Hepatocyte (in vitro differentiated cells): Measurements from ENCODE around the gene KRTAP5-6. TPM values are rescaled to one million over a fixed set of nuclear protein-coding genes. Genes with fewer than 3 reads are reported as not detected.

Experiments
- DNase-seq: peaks from one replicate; pipeline ENCODE4 v3.0.0-alpha.2; 2016; ENCODE audit warnings: low spot score
- H2AFZ ChIP-seq: fragments of 200-600 bp; sonication (generic); 2 replicates; pipeline ENCODE4 v1.6.0; 2016; ENCODE audit warnings: antibody characterized with exemption, mild to moderate bottlenecking
- H3K27ac ChIP-seq: fragments of 200-600 bp; sonication (generic); 2 replicates; pipeline ENCODE4 v1.5.1; 2016; ENCODE audit warnings: mild to moderate bottlenecking
- H3K27me3 ChIP-seq: fragments of 200-600 bp; sonication (generic); 2 replicates; pipeline ENCODE4 v1.6.1; 2016
- H3K36me3 ChIP-seq: fragments of 200-600 bp; sonication (generic); replicated peaks from 2 replicates; pipeline ENCODE4 v1.5.1; 2016; ENCODE audit warnings: low read depth; ENCODE audit not compliant: insufficient read depth
- H3K4me1 ChIP-seq: fragments of 200-600 bp; sonication (generic); 2 replicates; pipeline ENCODE4 v1.5.1; 2016; ENCODE audit warnings: mild to moderate bottlenecking, moderate library complexity; ENCODE audit not compliant: insufficient read depth
- H3K4me2 ChIP-seq: fragments of 200-600 bp; sonication (generic); 2 replicates; pipeline ENCODE4 v1.6.0; 2016
- H3K4me3 ChIP-seq: fragments of 200-600 bp; sonication (generic); 2 replicates; pipeline ENCODE4 v1.5.1; 2016; ENCODE audit warnings: mild to moderate bottlenecking
- H3K79me2 ChIP-seq: fragments of 200-600 bp; sonication (generic); 2 replicates; pipeline ENCODE4 v1.6.0; 2017; ENCODE audit warnings: mild to moderate bottlenecking
- H3K9me2 ChIP-seq: fragments of 200-600 bp; sonication (generic); replicated peaks from 2 replicates; pipeline ENCODE4 v1.6.0; 2017; ENCODE audit warnings: mild to moderate bottlenecking; ENCODE audit not compliant: insufficient read depth
- H3K9me3 ChIP-seq: fragments of 200-600 bp; sonication (generic); 2 replicates; pipeline ENCODE4 v1.5.1; 2016; ENCODE audit warnings: low read depth, mild to moderate bottlenecking
- H4K20me1 ChIP-seq: fragments of 200-600 bp; sonication (generic); 2 replicates; pipeline ENCODE4 v1.6.0; 2016; ENCODE audit warnings: mild to moderate bottlenecking; ENCODE audit not compliant: insufficient read depth, poor library complexity, severe bottlenecking
- EZH2 ChIP-seq: fragments of 200-600 bp; sonication (generic); IDR thresholded peaks from 2 replicates; pipeline ENCODE4 v1.6.1; 2016; ENCODE audit warnings: antibody characterized with exemption, mild to moderate bottlenecking, borderline replicate concordance
- EZH2phosphoT487 ChIP-seq: fragments of 200-600 bp; sonication (generic); IDR thresholded peaks from one replicate; pipeline ENCODE4 v1.6.1; 2018; ENCODE audit warnings: antibody characterized with exemption, mild to moderate bottlenecking, low read depth, moderate library complexity; ENCODE audit not compliant: unreplicated experiment, severe bottlenecking
- WGBS: methylation state at CpG from one replicate; pipeline ENCODE4 v1.1.6; 2016; ENCODE audit warnings: low lambda C conversion rate; ENCODE audit errors: missing lambda C conversion rate; 5-methylcytosine and 5-hydroxymethylcytosine counted together
- polyA plus RNA-seq: library from polyadenylated mRNA; unstranded; fragments of >200 nt; fragmentation: Nextera tagmentation; extraction: Ambion mirVana; gene quantifications from 2 replicates; pipeline ENCODE4 v1.2.1, GENCODE V29; 2016
- total RNA-seq: library from RNA; depleted of rRNA; stranded (reverse); fragments of >200 nt; gene quantifications from 2 replicates; pipeline ENCODE4 v1.2.3, GENCODE V29; 2014
- TF ChIP-seq, protein P1 (sequence below): fragments of 200-600 bp; sonication (generic); IDR thresholded peaks from 2 replicates; pipeline ENCODE4 v1.5.1; 2016; ENCODE audit warnings: antibody characterized with exemption, mild to moderate bottlenecking; ENCODE audit not compliant: poor library complexity

Gene KRTAP5-6
- total and polyA plus RNA-seq, 2 experiments from 2014 or later = not detected

DNA sequence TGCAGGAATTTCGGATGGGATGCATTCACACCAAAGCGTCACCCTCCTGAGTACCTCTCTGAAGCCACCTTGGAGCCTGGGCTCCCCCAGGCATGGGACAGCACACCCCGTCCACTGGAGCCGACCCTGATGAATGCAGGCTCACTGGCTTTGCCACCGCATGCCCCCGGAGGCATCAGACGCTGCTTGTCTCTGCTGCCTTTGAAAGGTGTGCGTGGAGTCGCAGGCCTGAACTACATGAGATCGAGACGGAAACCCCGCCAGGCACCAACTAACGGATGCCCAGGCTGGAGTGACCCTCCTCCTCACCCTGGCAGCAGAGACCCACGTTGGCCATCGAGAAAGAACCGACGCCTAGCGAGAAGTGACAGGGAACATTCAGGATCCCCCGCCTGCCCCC, 45.0 kb upstream of the KRTAP5-6 start:
- no peaks in the 10 kb centered on the region for H3K27me3 ChIP-seq
- no peaks in the 10 kb centered on the region for H4K20me1 ChIP-seq
- H2AFZ ChIP-seq = no peak overlapping the region
- no peak for DNase-seq
- H3K36me3 ChIP-seq = no peaks in the 10 kb centered on the region
- H3K9me2 ChIP-seq = no peaks in the 10 kb centered on the region
- no peak overlapping the region for H3K4me3 ChIP-seq
- H3K4me2 ChIP-seq = no peak overlapping the region
- peaks cover 43% of the 10 kb centered on the region for H3K4me1 ChIP-seq
- H3K27ac ChIP-seq = no peak overlapping the region
- H3K79me2 ChIP-seq = no peaks in the 10 kb centered on the region
- 85% methylated on average over 19 of the region's 19 CpGs for WGBS
- TF ChIP-seq, protein P1, sequence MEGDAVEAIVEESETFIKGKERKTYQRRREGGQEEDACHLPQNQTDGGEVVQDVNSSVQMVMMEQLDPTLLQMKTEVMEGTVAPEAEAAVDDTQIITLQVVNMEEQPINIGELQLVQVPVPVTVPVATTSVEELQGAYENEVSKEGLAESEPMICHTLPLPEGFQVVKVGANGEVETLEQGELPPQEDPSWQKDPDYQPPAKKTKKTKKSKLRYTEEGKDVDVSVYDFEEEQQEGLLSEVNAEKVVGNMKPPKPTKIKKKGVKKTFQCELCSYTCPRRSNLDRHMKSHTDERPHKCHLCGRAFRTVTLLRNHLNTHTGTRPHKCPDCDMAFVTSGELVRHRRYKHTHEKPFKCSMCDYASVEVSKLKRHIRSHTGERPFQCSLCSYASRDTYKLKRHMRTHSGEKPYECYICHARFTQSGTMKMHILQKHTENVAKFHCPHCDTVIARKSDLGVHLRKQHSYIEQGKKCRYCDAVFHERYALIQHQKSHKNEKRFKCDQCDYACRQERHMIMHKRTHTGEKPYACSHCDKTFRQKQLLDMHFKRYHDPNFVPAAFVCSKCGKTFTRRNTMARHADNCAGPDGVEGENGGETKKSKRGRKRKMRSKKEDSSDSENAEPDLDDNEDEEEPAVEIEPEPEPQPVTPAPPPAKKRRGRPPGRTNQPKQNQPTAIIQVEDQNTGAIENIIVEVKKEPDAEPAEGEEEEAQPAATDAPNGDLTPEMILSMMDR = no peak
- TF ChIP-seq EZH2 (no peak), EZH2phosphoT487 (no peak)
- H3K9me3 ChIP-seq = no peaks in the 10 kb centered on the region

DNA sequence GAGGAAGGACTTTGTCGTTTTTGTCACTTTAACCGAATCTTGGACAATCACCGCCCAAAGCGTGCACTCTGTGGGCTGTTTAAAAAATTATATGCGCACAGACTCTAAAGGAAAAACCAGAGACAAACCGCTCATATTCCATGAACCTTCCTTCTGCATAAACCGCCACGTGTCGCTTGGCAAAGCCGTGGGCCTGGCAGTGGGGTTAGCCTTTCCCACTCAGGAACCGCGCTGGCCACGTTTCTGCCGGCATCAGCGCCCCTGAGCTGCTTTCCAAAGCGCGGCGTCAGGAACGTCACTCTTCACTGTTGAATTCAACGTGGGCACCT, 44.6 kb upstream of the KRTAP5-6 start:
- no peaks in the 10 kb centered on the region for H3K36me3 ChIP-seq
- no peak overlapping the region for H2AFZ ChIP-seq
- no peaks in the 10 kb centered on the region for H3K27me3 ChIP-seq
- WGBS = 56% methylated on average over 20 of the region's 20 CpGs
- H3K9me3 ChIP-seq = no peaks in the 10 kb centered on the region
- no peak overlapping the region for H3K4me3 ChIP-seq
- H3K4me2 ChIP-seq = no peak overlapping the region
- H3K27ac ChIP-seq = no peak overlapping the region
- peaks cover 43% of the 10 kb centered on the region for H3K4me1 ChIP-seq
- no peak for TF ChIP-seq EZH2
- no peak for TF ChIP-seq EZH2phosphoT487
- TF ChIP-seq, protein P1 = no peak
- no peak for DNase-seq
- no peaks in the 10 kb centered on the region for H3K79me2 ChIP-seq
- no peaks in the 10 kb centered on the region for H4K20me1 ChIP-seq
- H3K9me2 ChIP-seq = no peaks in the 10 kb centered on the region

DNA sequence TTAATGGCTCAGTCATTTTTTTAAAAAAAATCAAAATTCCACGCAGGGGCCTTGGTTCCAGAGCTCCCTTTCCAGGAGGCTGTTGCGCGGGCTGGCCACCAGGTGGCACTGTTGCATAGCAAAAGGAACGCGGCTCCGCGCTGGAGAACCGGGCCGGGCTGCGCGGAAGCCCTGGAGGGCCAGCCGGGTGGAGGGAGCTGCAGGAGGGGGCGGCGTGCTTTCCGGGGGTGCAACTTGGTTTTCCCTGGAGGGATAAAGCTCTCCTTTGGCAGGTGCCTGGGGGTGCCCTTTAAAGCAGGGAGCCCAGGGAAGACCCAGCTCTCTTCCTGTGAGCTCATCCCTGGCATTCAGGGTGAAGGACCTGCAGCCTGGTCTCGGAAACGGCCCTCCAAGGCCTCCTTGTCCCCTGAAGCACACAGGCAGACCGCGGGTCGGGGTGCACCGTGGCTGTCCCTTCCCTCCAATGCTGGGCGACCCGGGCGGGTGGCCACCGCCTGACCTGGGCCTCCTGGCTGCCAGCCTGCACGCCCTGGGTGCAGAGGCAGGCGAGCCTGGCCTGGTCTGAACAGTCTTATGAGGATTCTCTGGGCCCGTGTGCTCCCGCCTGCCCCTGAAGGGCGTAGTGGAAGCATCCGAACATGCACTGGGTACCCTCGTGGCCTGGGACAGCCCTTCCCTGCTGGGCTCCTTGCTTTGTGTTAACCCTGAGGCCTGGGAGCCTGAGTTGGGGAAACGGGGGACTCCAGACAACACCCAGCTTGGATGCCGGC, 44.0 kb upstream of the KRTAP5-6 start:
- Histone ChIP-seq H3K27me3 (no peaks in the 10 kb centered on the region), H3K9me3 (no peaks in the 10 kb centered on the region), H3K4me2 (peak overlapping the region; percentile 61), H3K79me2 (no peaks in the 10 kb centered on the region), H3K4me1 (peaks cover 43% of the 10 kb centered on the region), H3K27ac (peak overlapping the region; percentile 86), H3K9me2 (no peaks in the 10 kb centered on the region), H2AFZ (no peak overlapping the region), H4K20me1 (no peaks in the 10 kb centered on the region), H3K36me3 (no peaks in the 10 kb centered on the region), H3K4me3 (no peak overlapping the region)
- WGBS = 37% methylated on average over 33 of the region's 34 CpGs
- TF ChIP-seq, protein P1 = peak; percentile 99
- TF ChIP-seq EZH2 = no peak
- peak; percentile 85 for DNase-seq
